Transverse colon (tissue), 4 donors: ENCODE data around the gene MID1. TPM values are rescaled to one million over a fixed set of nuclear protein-coding genes. Genes with fewer than 3 reads are reported as not detected.

ENCODE experiments used
- DNase-seq: peaks from one replicate; pipeline ENCODE4 v3.0.0-alpha.2; 2019
- H3K27ac ChIP-seq, 4 donors: fragments of 200-600 bp; sonication (generic); 2 replicates each; pipeline ENCODE4 v1.5.1; 2016 to 2018; ENCODE audit warnings: inconsistent platforms in 4 of 4
- H3K27me3 ChIP-seq: fragments of 200-600 bp; sonication (generic); 2 replicates; pipeline ENCODE4 v1.5.1; 2017; ENCODE audit warnings: inconsistent platforms
- H3K36me3 ChIP-seq, 4 donors: fragments of 200-600 bp; sonication (generic); 2 replicates each; pipeline ENCODE4 v1.5.1; 2017 to 2019; ENCODE audit warnings: inconsistent platforms in 4 of 4
- H3K4me1 ChIP-seq, 4 donors: fragments of 200-600 bp; sonication (generic); 2 replicates each; pipeline ENCODE4 v1.5.1; 2017 to 2020; ENCODE audit warnings: inconsistent platforms in 4 of 4
- H3K4me3 ChIP-seq, 4 donors: fragments of 200-600 bp; sonication (generic); 1 replicate in 1 of 4; 2 replicates in 3 of 4; pipeline versions ENCODE4 v1.5.1 to v1.6.1; 2017 to 2019; ENCODE audit warnings: inconsistent platforms in 4 of 4
- H3K9me3 ChIP-seq, 2 donors: fragments of 200-600 bp; sonication (generic); 2 replicates each; pipeline ENCODE4 v1.5.1; 2017 to 2019; ENCODE audit warnings: inconsistent platforms in 2 of 2
- CTCF ChIP-seq, 5 experiments: fragments of 200-600 bp in 3 of 5; fragments of 450-650 bp in 2 of 5; sonication (generic) in 3 of 5; IDR thresholded peaks; 1 replicate in 2 of 5; 2 replicates in 3 of 5; pipeline ENCODE4 v1.5.1; 2016 to 2017; ENCODE audit warnings: antibody characterized with exemption in 5 of 5, inconsistent platforms in 3 of 5, mild to moderate bottlenecking in 2 of 5, moderate library complexity in 1 of 5
- EP300 ChIP-seq: sonication (generic); formaldehyde crosslinking; IDR thresholded peaks from one replicate; pipeline ENCODE4 v1.6.1; 2017; ENCODE audit warnings: antibody characterized with exemption, low read depth
- POLR2A ChIP-seq: fragments of 450-650 bp; IDR thresholded peaks from one replicate; pipeline ENCODE4 v1.6.1; 2016; ENCODE audit warnings: antibody characterized with exemption, mild to moderate bottlenecking, moderate library complexity
- POLR2AphosphoS5 ChIP-seq, 3 donors: sonication (generic); formaldehyde crosslinking; IDR thresholded peaks; one replicate each; pipeline ENCODE4 v1.6.1; 2016; ENCODE audit warnings: antibody characterized with exemption in 3 of 3
- WGBS, 2 donors: methylation state at CpG; one replicate each; pipeline ENCODE4 v1.1.5; 2018; ENCODE audit warnings: low coverage in 1 of 2; 5-methylcytosine and 5-hydroxymethylcytosine counted together
- in situ Hi-C, 4 donors: fragments of 200-750 bp; cut with MboI; loops; one replicate each; pipeline versions ENCODE4 v1.15.0 to v1.15.1; 2017; ENCODE audit warnings: low sequenced_read_pairs in 3 of 4, low pct_ligation_motif_present in 1 of 4, low pct_unique_long_range_greater_than_20kb in 1 of 4
- intact Hi-C: fragments of 100-400 bp; cut with DNase I; formaldehyde crosslinking; loops from one replicate; pipeline ENCODE4 v1.15.1; 2023; ENCODE audit warnings: low total_unique reads
- total RNA-seq, 4 donors: library from RNA; depleted of rRNA; stranded (reverse); fragments of >200 nt; gene quantifications; one replicate each; pipeline ENCODE4 v1.1.0, GENCODE V29; 2016

MID1 gene
- total RNA-seq, 4 donors from 2014 or later, result 27.0 to 85.2 (median 37.7) TPM

GRCh38 chrX:10633722-10634121 lies 13.3 kb upstream of the MID1 start:
- peak overlapping the region; percentile 11 to 55 (median 40) for H3K27ac ChIP-seq
- TF ChIP-seq EP300, result no peak
- TF ChIP-seq POLR2AphosphoS5 (IDR thresholded peaks at IDR 0.05), result no peak
- TF ChIP-seq CTCF (IDR thresholded peaks at IDR 0.05), result no peak
- no peak for TF ChIP-seq POLR2A
- intact Hi-C loops, result no loop called here
- no peaks in the 10 kb centered on the region for H3K4me1 ChIP-seq
- H3K36me3 ChIP-seq, result no peaks in the 10 kb centered on the region
- no peak for DNase-seq
- 0 to 30% methylated on average over 1 to 2 of the region's 2 CpGs for WGBS, 2 donors
- H3K9me3 ChIP-seq, result no peaks in the 10 kb centered on the region
- H3K4me3 ChIP-seq, result no peak overlapping the region
- in situ Hi-C loops, result no loop called here
- H3K27me3 ChIP-seq, result no peaks in the 10 kb centered on the region

DNA sequence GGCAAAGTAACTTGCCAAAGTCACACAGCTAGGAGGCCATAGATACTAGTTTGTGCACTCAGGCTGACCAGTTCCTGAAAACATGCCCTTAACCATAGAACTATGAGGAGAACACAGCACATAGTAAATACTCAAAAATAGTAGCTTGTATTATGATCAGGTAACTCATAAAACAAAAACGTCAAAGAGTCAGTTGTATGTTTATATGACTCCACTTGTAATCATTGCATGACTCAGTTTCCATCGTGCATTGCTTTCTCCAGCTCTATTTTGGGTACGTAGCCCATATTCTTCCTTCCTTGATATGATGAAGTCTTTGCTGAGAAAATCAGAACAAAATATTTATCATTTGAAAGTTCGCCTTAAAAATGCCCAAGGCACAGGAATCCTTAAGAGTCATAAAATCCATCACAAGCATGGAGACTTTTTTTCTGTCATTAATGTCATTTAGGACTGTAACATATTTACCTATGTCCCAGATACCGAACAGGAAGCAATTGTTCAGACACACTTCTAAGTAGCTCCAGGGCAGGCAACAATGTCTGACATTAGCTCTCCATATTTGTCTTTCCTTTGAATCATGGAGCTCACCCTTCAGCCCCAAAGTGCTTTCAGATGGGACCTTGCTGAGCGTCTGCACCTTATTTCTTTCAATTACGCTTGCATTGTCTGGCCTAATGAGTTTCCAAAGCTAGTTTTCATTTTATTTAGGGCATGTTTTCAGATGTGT lies 11.2 kb upstream of the MID1 start:
- H3K4me1 ChIP-seq, result no peaks in the 10 kb centered on the region
- intact Hi-C loops (no loop called here), in situ Hi-C loops (no loop called here)
- TF ChIP-seq CTCF (IDR thresholded peaks at IDR 0.05) (no peak), POLR2AphosphoS5 (IDR thresholded peaks at IDR 0.05) (no peak), EP300 (no peak), POLR2A (no peak)
- WGBS, 2 donors, result 74 to 86% methylated on average over 5 to 7 of the region's 7 CpGs
- no peaks in the 10 kb centered on the region for H3K9me3 ChIP-seq
- no peak overlapping the region for H3K27ac ChIP-seq
- DNase-seq, result no peak
- H3K36me3 ChIP-seq, result no peaks in the 10 kb centered on the region
- H3K4me3 ChIP-seq, result no peak overlapping the region
- H3K27me3 ChIP-seq, result no peaks in the 10 kb centered on the region

GRCh38 chrX:10630320-10630719 lies 9.9 kb upstream of the MID1 start:
- no peak for DNase-seq
- Histone ChIP-seq H3K27ac (no peak overlapping the region), H3K36me3 (no peaks in the 10 kb centered on the region), H3K4me3 (no peak overlapping the region), H3K9me3 (no peaks in the 10 kb centered on the region), H3K27me3 (no peaks in the 10 kb centered on the region), H3K4me1 (no peaks in the 10 kb centered on the region)
- TF ChIP-seq EP300, result no peak
- TF ChIP-seq POLR2AphosphoS5 (IDR thresholded peaks at IDR 0.05), result no peak
- TF ChIP-seq POLR2A, result no peak
- TF ChIP-seq CTCF (IDR thresholded peaks at IDR 0.05), result no peak
- in situ Hi-C loops, result no loop called here
- 61% methylated on average over 4 of the region's 4 CpGs; no CpG with 5 or more reads in 1 of the 2 donors for WGBS, 2 donors
- intact Hi-C loops, result no loop called here

GRCh38 chrX:10629905-10630304 lies 9.5 kb upstream of the MID1 start:
- intact Hi-C loops (no loop called here), in situ Hi-C loops (no loop called here)
- no peaks in the 10 kb centered on the region for H3K4me1 ChIP-seq
- H3K27ac ChIP-seq, result no peak overlapping the region
- H3K9me3 ChIP-seq, result no peaks in the 10 kb centered on the region
- no peak for TF ChIP-seq EP300
- TF ChIP-seq POLR2AphosphoS5 (IDR thresholded peaks at IDR 0.05), result no peak
- no peak for TF ChIP-seq CTCF (IDR thresholded peaks at IDR 0.05)
- no peak for TF ChIP-seq POLR2A
- H3K27me3 ChIP-seq, result no peaks in the 10 kb centered on the region
- no peaks in the 10 kb centered on the region for H3K36me3 ChIP-seq
- no peak for DNase-seq
- no peak overlapping the region for H3K4me3 ChIP-seq
- WGBS, 2 donors, result 79 to 100% methylated on average over 2 to 3 of the region's 3 CpGs
